Skin epidermis (tissue), 12 donors: ENCODE data around the gene GADL1.

ENCODE experiments used
- H3K27ac ChIP-seq, 21 experiments: fragments of 200-600 bp; sonication (generic) in 11 of 21; one replicate each; pipeline ENCODE4 v1.5.0; 2020; ENCODE audit warnings: mild to moderate bottlenecking in 3 of 21, inconsistent platforms in 2 of 21, moderate library complexity in 2 of 21
- H3K4me3 ChIP-seq, 7 experiments: fragments of 200-600 bp; sonication (generic) in 2 of 7; one replicate each; pipeline ENCODE4 v1.5.0; 2020; ENCODE audit warnings: inconsistent platforms in 2 of 7, mild to moderate bottlenecking in 2 of 7, moderate library complexity in 1 of 7

The GADL1 gene

GRCh38 chr3:30702828-30703397, 191.5 kb downstream of the GADL1 start:
- Histone ChIP-seq H3K27ac (no peak overlapping the region), H3K4me3 (no peak overlapping the region)

- no peak overlapping the region for H3K4me3 ChIP-seq
- no peak overlapping the region for H3K27ac ChIP-seq
Measured at GRCh38 chr3:30702038-30702827, 192.2 kb downstream of the GADL1 start.

GRCh38 chr3:30700702-30701321, 193.6 kb downstream of the GADL1 start:
- no peak overlapping the region for H3K4me3 ChIP-seq

GRCh38 chr3:30699927-30700326, 194.5 kb downstream of the GADL1 start:
- Histone ChIP-seq H3K27ac (no peak overlapping the region), H3K4me3 (no peak overlapping the region)

More at GRCh38 chr3:30700702-30701321, 193.6 kb downstream of the GADL1 start:
- no peak overlapping the region for H3K27ac ChIP-seq

GRCh38 chr3:30698549-30698948, 195.9 kb downstream of the GADL1 start:
- Histone ChIP-seq H3K27ac (no peak overlapping the region), H3K4me3 (no peak overlapping the region)

- no peak overlapping the region for H3K4me3 ChIP-seq
- H3K27ac ChIP-seq, result no peak overlapping the region
Measured at GRCh38 chr3:30696896-30697295, 197.6 kb downstream of the GADL1 start.

GRCh38 chr3:30696403-30696819, 198.1 kb downstream of the GADL1 start:
- H3K4me3 ChIP-seq, result no peak overlapping the region
- H3K27ac ChIP-seq, result no peak overlapping the region

GRCh38 chr3:30695302-30696061, 199.0 kb downstream of the GADL1 start:
- Histone ChIP-seq H3K27ac (no peak overlapping the region), H3K4me3 (no peak overlapping the region)

- H3K4me3 ChIP-seq, result no peak overlapping the region
- no peak overlapping the region for H3K27ac ChIP-seq
Measured at GRCh38 chr3:30694668-30695067, 199.8 kb downstream of the GADL1 start.

- no peak overlapping the region for H3K4me3 ChIP-seq
- H3K27ac ChIP-seq, result no peak overlapping the region
Measured at GRCh38 chr3:30694148-30694547, 200.3 kb downstream of the GADL1 start.

- Histone ChIP-seq H3K4me3 (no peak overlapping the region), H3K27ac (peak overlapping the region in 3 of 21 experiments; percentile 26 to 41 (median 27))
Measured at GRCh38 chr3:30693470-30694120, 200.9 kb downstream of the GADL1 start.

GRCh38 chr3:30692498-30693130, 201.8 kb downstream of the GADL1 start:
- Histone ChIP-seq H3K4me3 (no peak overlapping the region), H3K27ac (peak overlapping the region in 3 of 21 experiments; percentile 27 to 44 (median 41))

GRCh38 chr3:30691944-30692343, 202.5 kb downstream of the GADL1 start:
- Histone ChIP-seq H3K4me3 (no peak overlapping the region), H3K27ac (peak overlapping the region in 4 of 21 experiments; percentile 17 to 77 (median 43))

GRCh38 chr3:30691249-30691880, 203.1 kb downstream of the GADL1 start:
- H3K4me3 ChIP-seq, result no peak overlapping the region
- peak overlapping the region in 12 of 21 experiments; percentile 6 to 77 (median 41) for H3K27ac ChIP-seq

GRCh38 chr3:30690199-30690598, 204.3 kb downstream of the GADL1 start:
- H3K4me3 ChIP-seq, result no peak overlapping the region
- peak overlapping the region in 2 of 21 experiments; percentile 24 to 26 for H3K27ac ChIP-seq

- no peak overlapping the region for H3K4me3 ChIP-seq
Measured at GRCh38 chr3:30688776-30689641, 205.5 kb downstream of the GADL1 start.

GRCh38 chr3:30687930-30688570, 206.4 kb downstream of the GADL1 start:
- peak overlapping the region in 11 of 21 experiments; percentile 29 to 71 (median 66) for H3K27ac ChIP-seq
- H3K4me3 ChIP-seq, result no peak overlapping the region

More at GRCh38 chr3:30688776-30689641, 205.5 kb downstream of the GADL1 start:
- H3K27ac ChIP-seq, result peak overlapping the region in 19 of 21 experiments; percentile 18 to 80 (median 63)
